ENCODE data around the gene IFNGR1. TPM values are rescaled to one million over a fixed set of nuclear protein-coding genes. Genes with fewer than 3 reads are reported as not detected.
A peak's percentile ranks its signal among the peaks of the same experiment; 100 is the strongest.

The IFNGR1 gene
- polyA plus RNA-seq, 2 of the 4 experiments (the other 2 are of a cell fraction) = 31.2 to 54.9 TPM

- Histone ChIP-seq H3K9me3 (peaks cover 13% of the 10 kb centered on the region; the same call in 2 of the 3 replicates), H3K4me3 (no peak overlapping the region), H3K4me2 (peak overlapping the region; percentile 76), H3K27ac (peak overlapping the region; percentile 88 to 91), H3K4me1 (peaks cover 45% of the 10 kb centered on the region)
- 29% methylated on average over 7 of the region's 7 CpGs for WGBS (ENCODE audit: missing lambda C conversion rate)
- ChIA-PET POLR2A (interaction anchor here (1.4 kb wide), 1 partner anchor 11 kb away, joined by 17 read pairs; no protein-coding TSS in a partner anchor), CTCF (interaction anchor here (1.3 to 1.6 kb wide), 2 partner anchors 11 to 140 kb away, joined by 3 read pairs; no protein-coding TSS in a partner anchor)
- no peak for FAIRE-seq
- ATAC-seq = peak; percentile 67 to 76; a peak in 5 of 6 replicates
- peak; percentile 49 to 83 for DNase-seq (ENCODE audit: low read depth in 1 of 2, low spot score in 1 of 2)
- no peak for TF ChIP-seq MAX (IDR thresholded peaks at IDR 0.05)
- no peak for TF ChIP-seq CTCF (IDR thresholded peaks at IDR 0.05)
- no peak for TF ChIP-seq PBX3 (IDR thresholded peaks at IDR 0.05)
- no peak for TF ChIP-seq RAD21 (conservative IDR thresholded peaks at IDR 0.05 in 1 of 2, IDR thresholded peaks at IDR 0.05 in 1 of 2)
- no peak for TF ChIP-seq POLR2A (IDR thresholded peaks at IDR 0.05; ENCODE audit: low read length)
- no peak for TF ChIP-seq ESRRA (IDR thresholded peaks at IDR 0.05; ENCODE audit: borderline replicate concordance, low read length)
- no peak for TF ChIP-seq PHF8 (IDR thresholded peaks at IDR 0.05; ENCODE audit: borderline replicate concordance, low read depth)
- no peak for TF ChIP-seq TFCP2L1 (CRISPR knock-in tag; IDR thresholded peaks at IDR 0.05)
- TF ChIP-seq HOXB5 (CRISPR knock-in tag; IDR thresholded peaks at IDR 0.05) = no peak
- TF ChIP-seq GATA3 (IDR thresholded peaks at IDR 0.05; ENCODE audit: borderline replicate concordance) = no peak
- no peak for TF ChIP-seq ZC3H11A (IDR thresholded peaks at IDR 0.05)
- peak; percentile 36; the same call in 1 of the 2 replicates for TF ChIP-seq JUNB (IDR thresholded peaks at IDR 0.05)
- no peak for TF ChIP-seq FOXS1 (CRISPR knock-in tag; IDR thresholded peaks at IDR 0.05)
- no peak for TF ChIP-seq CEBPB (IDR thresholded peaks at IDR 0.05)
- TF ChIP-seq SREBF2 (IDR thresholded peaks at IDR 0.05) = no peak
- no peak for TF ChIP-seq CBX8 (IDR thresholded peaks at IDR 0.05)
- no peak for TF ChIP-seq ZNF302 (CRISPR knock-in tag; IDR thresholded peaks at IDR 0.05)
- no peak for TF ChIP-seq SMC3 (IDR thresholded peaks at IDR 0.05)
- no peak for TF ChIP-seq BCL3 (IDR thresholded peaks at IDR 0.05)
- TF ChIP-seq MYC (IDR thresholded peaks at IDR 0.05; ENCODE audit: borderline replicate concordance, low read length) = no peak
- no peak for TF ChIP-seq USF2 (IDR thresholded peaks at IDR 0.05)
- no peak for TF ChIP-seq CHD2 (IDR thresholded peaks at IDR 0.05; ENCODE audit: low read length, partially characterized antibody)
- no peak for TF ChIP-seq RNF2 (IDR thresholded peaks at IDR 0.05; ENCODE audit: borderline replicate concordance, low read depth)
- no peak for TF ChIP-seq HMGXB4 (CRISPR knock-in tag; IDR thresholded peaks at IDR 0.05; ENCODE audit: borderline replicate concordance)
- TF ChIP-seq ELK1 (IDR thresholded peaks at IDR 0.05; ENCODE audit: low read depth, low read length) = no peak
- no peak for TF ChIP-seq EP300 (IDR thresholded peaks at IDR 0.05)
- TF ChIP-seq MAZ (IDR thresholded peaks at IDR 0.05; ENCODE audit: borderline replicate concordance, low read depth, low read length) = no peak
- 0 out of 2 replicates have a peak, but pooled peaks have one; percentile 4 for TF ChIP-seq NFE2L2 (conservative IDR thresholded peaks at IDR 0.05; ENCODE audit: low read length)
- no peak for TF ChIP-seq NPAS2 (CRISPR knock-in tag; IDR thresholded peaks at IDR 0.05; ENCODE audit: borderline replicate concordance)
- no peak for TF ChIP-seq KDM5A (IDR thresholded peaks at IDR 0.05)
- TF ChIP-seq CBX2 (IDR thresholded peaks at IDR 0.05; ENCODE audit: borderline replicate concordance, low read depth) = no peak
- no peak for TF ChIP-seq BHLHE40 (IDR thresholded peaks at IDR 0.05; ENCODE audit: low read depth, low read length)
- TF ChIP-seq NR3C1 (IDR thresholded peaks at IDR 0.05) = no peak
Observed at GRCh38 chr6:137233911-137234863, 15.0 kb upstream of the IFNGR1 start.
